HG03025 (cell line): ENCODE data around the gene LBHD2.
"Not testable (repeated sequence)": the region's sequence is repeated elsewhere in the genome, so short reads cannot be mapped to it uniquely, and the experiment has no call there.

Experiments used
- ATAC-seq: cut with Tn5 transposase; IDR thresholded peaks from one replicate; pipeline ENCODE4 v1.9.1; 2021; ENCODE audit warnings: mild to moderate bottlenecking, moderate library complexity; ENCODE audit not compliant: unreplicated experiment, low FRiP score

Gene LBHD2

GRCh38 chr14:103084021-103084919 is at the start of gene LBHD2:
TSS of gene LBHD2 (plus strand) at chr14:103084210. CDS start at chr14:103086013, 1,803 bp downstream.
- ATAC-seq = no peak

DNA sequence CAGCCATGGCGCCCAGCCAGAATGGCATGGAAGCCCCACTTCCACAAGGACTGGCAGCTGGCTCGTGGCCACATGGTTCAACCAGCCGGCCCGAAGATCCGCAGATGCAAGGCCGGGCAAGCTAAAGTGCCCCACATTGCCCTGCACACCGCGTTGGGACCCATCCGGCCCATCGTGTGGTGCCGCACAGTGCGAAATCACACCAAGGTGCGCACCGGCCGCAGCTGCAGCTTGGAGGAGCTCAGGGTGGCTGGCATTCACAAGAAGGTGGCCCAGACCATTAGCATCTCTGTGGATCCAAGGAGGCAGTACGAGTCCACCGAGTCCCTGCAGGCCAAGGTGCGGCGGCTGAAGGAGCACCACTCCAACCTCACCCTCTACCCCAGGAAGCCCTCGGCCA is 42.5 kb upstream of the LBHD2 start:
- ATAC-seq = no peak

GRCh38 chr14:103043257-103044015 is 40.6 kb upstream of the LBHD2 start:
- ATAC-seq = no peak

DNA sequence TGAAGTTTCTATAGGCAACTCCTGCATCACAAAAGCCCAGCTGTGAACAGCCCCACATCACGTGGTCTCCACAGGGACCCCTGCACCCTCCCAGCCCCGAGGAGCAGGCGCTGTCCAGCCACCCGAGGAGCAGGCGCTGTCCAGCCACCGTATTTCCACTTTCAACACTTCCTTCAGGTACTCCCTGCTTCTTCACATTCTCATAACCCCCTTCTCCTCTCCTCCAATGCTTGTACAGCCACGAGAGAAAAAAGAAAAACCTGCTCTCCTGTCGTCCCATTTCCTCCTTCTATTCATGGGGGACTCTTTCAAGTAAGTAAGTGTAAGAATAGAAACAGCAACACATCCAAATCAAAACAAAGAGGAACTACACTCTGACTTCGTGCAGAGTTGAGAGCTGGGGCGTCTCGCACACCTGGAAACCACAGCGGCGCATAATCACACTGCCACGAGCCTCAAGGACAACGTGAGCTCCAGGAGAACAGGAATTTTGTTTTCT is 38.6 kb upstream of the LBHD2 start:
- no peak for ATAC-seq

DNA sequence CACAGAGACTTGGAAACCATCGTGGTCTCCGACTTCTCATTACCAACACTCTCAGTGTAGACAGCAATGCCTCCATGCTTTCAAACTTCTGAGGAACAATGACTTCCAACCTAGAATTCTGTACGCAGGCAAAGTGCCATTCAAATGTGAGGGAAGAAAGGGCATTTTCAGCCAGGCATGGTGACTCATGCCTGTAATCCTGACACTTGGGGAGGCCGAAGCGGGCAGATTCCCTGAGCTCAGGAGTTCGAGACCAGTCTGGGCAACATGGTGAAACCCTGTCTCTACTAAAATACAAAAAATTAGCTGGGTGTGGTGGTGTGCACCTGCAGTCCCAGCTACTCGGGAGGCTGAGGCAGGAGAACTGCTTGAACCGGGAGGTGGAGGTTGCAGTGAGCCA is 36.6 kb upstream of the LBHD2 start:
- not testable (repeated sequence) for ATAC-seq

GRCh38 chr14:103050935-103051334 is 33.1 kb upstream of the LBHD2 start:
- no peak for ATAC-seq

GRCh38 chr14:103052407-103052806 is 31.6 kb upstream of the LBHD2 start:
- ATAC-seq = no peak

DNA sequence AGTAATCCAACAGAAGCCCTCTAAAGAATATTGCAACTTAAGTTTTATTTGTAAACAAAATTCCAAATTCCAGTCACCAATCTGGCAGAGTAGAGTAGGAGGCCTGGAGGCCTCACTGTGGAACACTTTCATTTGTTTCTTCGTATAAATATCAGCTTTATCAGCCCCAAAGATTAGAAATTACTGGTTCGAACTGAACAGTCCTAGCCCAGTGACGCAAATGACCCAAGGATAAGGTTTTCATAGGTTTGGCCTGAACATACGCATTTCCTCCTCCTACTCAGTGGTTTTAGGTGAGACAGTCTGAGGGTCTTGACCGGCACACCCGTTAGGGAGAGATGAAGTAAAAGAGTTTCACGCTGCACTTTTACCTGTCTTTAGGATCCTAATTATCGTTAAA is 28.3 kb upstream of the LBHD2 start:
- no peak for ATAC-seq

DNA sequence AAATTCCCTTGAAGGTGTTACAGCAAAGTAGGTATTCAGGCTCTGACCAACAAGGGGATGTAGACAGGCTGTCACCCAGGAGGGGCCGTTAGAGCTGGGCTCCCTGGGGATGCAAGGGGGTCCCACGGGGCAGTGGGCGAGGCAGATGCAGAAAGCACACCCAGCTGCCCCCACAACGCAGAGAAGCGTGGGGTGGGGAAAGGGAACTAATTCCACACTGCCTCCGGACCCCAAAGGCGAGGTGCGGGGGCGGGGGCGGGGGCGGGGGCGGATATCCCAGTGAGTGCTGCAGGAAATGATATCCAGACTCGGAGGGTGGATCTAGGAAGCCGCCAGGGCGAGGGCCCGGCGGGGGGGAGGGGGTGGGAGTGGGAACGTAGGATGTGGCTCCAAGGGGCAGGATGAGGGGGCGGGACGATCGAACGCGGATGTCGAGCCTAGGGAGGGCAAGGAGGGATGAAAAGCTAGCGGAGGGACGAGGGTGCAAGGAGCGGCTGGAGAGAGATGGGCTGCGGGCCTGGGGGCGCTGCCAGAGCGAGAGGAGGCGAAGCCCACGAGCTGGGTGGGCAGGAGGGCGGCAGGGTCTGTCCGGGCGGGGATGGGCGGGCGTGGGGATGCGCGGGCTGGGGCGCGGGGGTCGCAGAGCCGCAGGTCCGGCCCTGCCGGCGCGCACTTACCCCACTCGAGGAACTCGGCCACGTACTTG is 27.5 kb upstream of the LBHD2 start:
- no peak for ATAC-seq

- ATAC-seq = peak; percentile 11
Measured at GRCh38 chr14:103057028-103057371, 27.0 kb upstream of the LBHD2 start.

DNA sequence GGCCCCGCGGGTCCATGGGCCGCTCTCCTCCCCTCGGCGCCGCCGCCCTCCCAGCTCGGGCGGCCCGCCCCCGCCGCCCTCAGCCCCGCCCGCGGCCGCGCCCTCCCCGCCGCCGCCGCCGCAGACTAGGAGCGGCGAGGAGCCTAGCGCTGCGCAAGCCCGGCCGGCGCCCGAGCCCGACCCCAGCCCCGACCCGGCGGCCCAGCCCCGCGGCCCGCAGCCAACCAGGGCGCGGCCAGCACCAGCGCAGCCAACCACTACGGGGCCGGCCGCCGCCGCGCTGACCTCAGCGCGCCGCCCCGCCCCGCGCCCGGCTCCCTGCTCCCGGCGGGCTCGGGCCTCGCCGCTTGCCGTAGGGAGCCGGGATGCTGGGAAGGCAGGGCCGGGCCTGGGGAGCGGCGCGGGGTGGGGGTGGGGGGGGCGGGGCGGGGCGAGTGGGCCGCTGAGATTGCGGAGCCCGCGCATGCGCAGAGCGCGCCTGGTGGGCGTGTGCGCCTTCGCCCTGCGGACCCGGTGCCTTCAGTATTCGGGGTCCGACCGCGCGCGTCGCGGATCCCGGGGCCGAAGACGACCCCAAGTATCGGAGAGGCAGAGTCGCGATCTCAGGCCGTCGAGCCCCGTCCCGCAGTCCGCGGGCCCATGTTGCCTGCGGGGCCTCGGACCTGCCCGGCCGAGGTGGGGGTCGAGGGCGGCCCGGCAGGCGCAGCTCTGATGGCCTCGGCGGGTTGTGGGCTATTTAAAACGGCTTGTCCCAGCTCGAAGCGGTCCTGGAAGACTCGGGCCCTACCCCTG is 26.4 kb upstream of the LBHD2 start, which contains the start of gene CDC42BPB:
TSS of gene CDC42BPB (minus strand) at position 178 of the 792 bp plus-strand sequence. CDS start 376 bp downstream, outside the sequence.
- peak; percentile 75 for ATAC-seq

DNA sequence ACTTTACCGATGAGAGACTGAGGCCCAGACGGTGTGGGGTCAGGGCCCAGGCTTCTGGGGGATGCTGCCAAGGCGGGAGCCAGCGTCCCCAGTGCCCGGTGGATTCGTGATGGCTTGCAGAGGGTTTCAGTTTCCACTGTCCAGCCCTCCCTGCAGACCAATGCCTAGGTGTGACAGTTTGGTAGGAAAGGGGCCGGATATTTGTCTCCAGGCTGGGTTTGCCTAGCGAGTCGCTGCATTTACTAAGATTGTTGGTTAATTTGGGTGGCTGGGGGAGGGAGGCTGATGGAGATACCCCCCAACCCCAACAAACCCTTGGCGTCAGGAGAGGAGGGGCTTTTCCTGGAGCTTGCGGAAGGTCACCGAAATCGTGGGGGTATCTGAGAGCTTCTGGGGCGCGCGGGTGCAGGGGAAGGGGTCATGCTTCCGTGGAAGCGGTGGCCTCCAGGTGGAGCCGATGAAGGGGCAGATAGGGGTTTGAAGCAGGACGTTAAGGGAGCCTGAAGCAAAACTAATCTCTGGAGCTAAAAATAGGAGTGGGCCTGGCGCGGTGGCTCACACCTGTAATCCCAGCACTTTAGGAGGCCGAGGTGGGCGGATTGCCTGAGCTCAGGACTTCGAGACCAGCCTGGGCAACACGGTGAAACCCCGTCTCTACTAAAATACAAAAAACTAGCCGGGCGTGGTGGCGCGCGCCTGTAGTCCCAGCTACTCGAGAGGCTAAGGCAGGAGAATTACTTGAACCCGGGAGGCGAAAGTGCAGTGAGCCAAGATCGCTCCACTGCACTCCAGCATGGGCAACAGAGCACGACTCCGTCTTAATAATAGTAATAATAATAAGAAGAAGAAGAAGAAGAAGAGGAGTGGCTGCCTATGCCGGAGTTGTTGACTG is 25.6 kb upstream of the LBHD2 start:
- peak; percentile 2 for ATAC-seq

GRCh38 chr14:103059556-103059955 is 24.5 kb upstream of the LBHD2 start:
- no peak for ATAC-seq

- no peak for ATAC-seq
Measured at GRCh38 chr14:103061482-103061976, 22.5 kb upstream of the LBHD2 start.

GRCh38 chr14:103064436-103064835 is 19.6 kb upstream of the LBHD2 start:
- ATAC-seq = no peak

GRCh38 chr14:103064978-103065377 is 19.0 kb upstream of the LBHD2 start:
- no peak for ATAC-seq

DNA sequence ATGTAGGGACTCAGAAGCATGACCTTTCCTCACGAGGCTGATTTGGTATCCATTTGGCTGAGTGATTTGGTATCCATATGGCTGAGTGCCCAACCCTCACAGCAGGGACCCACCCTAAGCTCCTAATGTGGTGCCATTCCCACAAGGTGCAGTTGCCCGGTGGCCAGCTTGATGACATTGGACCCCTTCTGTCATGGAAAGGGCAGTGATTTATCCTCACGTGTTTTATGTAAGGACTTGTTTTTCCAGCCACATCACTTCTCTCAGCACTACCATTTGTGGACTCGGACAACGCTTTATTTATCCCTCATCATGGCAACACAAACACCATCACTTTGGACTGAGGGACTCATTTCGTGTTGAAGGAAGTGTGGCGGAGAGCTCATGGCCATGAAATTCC is 18.1 kb upstream of the LBHD2 start:
- ATAC-seq = no peak

DNA sequence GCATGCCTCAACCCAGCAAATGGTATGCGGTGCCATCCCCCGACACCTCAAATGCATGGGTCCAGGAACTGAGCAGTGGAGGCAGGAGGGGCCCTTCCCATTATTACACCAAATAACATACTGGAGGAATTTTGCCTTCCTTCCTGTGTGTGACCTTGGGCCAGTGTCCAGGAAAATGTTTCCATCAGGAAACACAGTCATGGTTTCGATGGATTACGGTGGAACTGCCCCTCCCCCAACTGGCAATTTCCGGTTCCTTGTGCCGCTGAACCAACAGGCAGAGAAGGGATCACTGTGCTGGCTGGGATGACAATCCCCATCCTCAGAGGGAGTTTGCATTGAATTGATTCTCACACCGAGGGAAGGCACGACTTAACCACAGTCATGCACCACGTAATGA is 17.6 kb upstream of the LBHD2 start:
- ATAC-seq = no peak
